GM06990 (cell line): Measurements from ENCODE around the gene CCDC7.

Source experiments
- DNase-seq: peaks from one replicate; pipeline ENCODE4 v3.0.0-alpha.2; 2011; ENCODE audit not compliant: insufficient read length; ENCODE audit errors: extremely low read depth
- H3K27me3 ChIP-seq: replicated peaks from 2 replicates; pipeline ENCODE4 v1.6.0; 2011; ENCODE audit warnings: low read length; ENCODE audit not compliant: control insufficient read depth, insufficient read depth
- H3K36me3 ChIP-seq: 2 replicates; pipeline ENCODE4 v1.5.1; 2011; ENCODE audit warnings: low read length; ENCODE audit not compliant: control insufficient read depth, insufficient read depth
- H3K4me3 ChIP-seq: replicated peaks from 2 replicates; pipeline ENCODE4 v1.5.1; 2011; ENCODE audit warnings: low read depth, mild to moderate bottlenecking, control low read depth, low read length
- TF ChIP-seq, protein P1 (sequence below): IDR thresholded peaks from 2 replicates; pipeline ENCODE4 v1.5.1; 2011; ENCODE audit warnings: low read length, control low read depth, mild to moderate bottlenecking, inconsistent platforms; ENCODE audit not compliant: insufficient read depth, poor library complexity, severe bottlenecking

CCDC7 gene

DNA sequence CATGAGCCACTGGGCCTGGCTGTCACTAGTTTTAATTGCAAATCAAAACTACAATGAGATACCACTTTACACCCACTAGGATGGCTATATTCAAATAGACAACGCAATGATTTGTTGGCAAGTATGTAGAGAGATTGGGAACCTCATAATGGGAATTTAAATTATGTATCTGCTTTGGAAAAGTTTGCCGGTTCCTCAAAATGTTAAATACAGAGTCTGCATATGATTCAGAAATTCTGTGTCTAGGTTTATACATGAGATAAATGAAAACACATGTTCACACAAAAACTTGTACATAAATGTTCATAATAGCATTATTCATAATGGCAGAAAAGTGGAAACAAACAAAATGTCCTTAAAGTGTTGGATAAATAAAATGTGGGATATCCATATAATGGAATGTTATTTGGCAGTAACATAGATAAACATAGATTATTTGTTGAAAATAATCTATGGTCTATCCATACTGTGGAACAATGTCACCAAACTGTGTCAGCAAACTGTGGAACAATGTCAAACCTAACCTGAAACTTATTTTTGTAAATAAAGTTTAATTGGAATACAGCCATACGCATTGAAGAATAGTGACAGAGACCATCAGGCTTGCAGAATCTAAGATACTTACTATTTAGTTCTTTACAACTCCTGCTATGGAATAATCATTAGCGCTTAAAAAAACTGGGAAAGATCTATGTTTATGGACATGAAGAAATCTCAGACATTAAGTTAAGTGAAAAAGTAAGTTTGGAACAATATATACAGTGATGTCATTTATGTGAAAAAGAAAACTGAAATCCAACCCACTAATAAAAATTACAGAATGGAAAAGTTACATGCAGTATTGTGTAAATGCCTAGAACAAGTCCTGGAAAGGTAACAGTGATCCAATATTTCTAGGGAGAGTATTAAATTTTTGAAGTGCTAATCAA lies 70.9 kb downstream of the CCDC7 start:
- DNase-seq = no peak
- TF ChIP-seq, protein P1, sequence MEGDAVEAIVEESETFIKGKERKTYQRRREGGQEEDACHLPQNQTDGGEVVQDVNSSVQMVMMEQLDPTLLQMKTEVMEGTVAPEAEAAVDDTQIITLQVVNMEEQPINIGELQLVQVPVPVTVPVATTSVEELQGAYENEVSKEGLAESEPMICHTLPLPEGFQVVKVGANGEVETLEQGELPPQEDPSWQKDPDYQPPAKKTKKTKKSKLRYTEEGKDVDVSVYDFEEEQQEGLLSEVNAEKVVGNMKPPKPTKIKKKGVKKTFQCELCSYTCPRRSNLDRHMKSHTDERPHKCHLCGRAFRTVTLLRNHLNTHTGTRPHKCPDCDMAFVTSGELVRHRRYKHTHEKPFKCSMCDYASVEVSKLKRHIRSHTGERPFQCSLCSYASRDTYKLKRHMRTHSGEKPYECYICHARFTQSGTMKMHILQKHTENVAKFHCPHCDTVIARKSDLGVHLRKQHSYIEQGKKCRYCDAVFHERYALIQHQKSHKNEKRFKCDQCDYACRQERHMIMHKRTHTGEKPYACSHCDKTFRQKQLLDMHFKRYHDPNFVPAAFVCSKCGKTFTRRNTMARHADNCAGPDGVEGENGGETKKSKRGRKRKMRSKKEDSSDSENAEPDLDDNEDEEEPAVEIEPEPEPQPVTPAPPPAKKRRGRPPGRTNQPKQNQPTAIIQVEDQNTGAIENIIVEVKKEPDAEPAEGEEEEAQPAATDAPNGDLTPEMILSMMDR = no peak
- Histone ChIP-seq H3K36me3 (no peaks in the 10 kb centered on the region), H3K4me3 (no peak overlapping the region), H3K27me3 (no peaks in the 10 kb centered on the region)

DNA sequence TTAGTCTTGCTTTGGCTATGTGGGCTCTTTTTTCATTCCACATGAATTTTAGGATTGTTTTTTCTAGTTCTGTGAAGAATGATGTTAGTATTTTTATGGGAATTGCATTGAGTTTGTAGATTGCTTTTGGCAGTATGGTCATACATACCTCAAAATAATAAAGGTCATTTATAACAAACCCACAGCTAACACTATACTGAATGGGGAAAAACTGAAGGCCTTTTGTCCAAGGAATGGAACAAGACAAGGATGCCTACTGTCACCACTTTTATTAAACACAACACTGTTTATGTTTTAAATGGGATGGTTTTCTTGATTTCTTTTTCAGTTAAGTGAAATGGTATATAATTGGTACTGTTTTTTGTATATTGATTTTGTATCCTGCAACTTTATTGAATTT lies 84.3 kb downstream of the CCDC7 start:
- no peaks in the 10 kb centered on the region for H3K27me3 ChIP-seq
- DNase-seq = no peak
- H3K36me3 ChIP-seq = no peaks in the 10 kb centered on the region
- no peak overlapping the region for H3K4me3 ChIP-seq
- TF ChIP-seq, protein P1 = no peak

DNA sequence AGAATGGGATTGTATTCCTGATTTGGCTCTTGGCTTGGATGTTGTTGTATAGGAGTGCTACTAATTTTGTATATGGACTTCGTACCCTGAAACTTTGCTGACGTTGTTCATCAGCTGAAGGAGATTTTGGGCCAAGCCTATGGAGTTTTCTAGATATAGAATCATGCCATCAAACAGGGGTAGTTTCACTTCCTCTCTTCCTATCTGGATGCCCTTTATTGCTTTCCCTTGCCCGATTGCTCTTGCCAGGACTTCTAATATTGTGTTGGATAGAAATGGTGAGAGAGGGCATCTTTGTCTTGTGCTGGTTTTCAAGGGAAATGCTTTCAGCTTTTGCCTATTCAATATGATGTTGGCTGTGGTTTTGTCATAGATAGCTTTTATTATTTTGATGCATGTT lies 92.3 kb downstream of the CCDC7 start:
- no peak overlapping the region for H3K4me3 ChIP-seq
- TF ChIP-seq, protein P1 = no peak
- no peaks in the 10 kb centered on the region for H3K36me3 ChIP-seq
- no peaks in the 10 kb centered on the region for H3K27me3 ChIP-seq
- no peak for DNase-seq

DNA sequence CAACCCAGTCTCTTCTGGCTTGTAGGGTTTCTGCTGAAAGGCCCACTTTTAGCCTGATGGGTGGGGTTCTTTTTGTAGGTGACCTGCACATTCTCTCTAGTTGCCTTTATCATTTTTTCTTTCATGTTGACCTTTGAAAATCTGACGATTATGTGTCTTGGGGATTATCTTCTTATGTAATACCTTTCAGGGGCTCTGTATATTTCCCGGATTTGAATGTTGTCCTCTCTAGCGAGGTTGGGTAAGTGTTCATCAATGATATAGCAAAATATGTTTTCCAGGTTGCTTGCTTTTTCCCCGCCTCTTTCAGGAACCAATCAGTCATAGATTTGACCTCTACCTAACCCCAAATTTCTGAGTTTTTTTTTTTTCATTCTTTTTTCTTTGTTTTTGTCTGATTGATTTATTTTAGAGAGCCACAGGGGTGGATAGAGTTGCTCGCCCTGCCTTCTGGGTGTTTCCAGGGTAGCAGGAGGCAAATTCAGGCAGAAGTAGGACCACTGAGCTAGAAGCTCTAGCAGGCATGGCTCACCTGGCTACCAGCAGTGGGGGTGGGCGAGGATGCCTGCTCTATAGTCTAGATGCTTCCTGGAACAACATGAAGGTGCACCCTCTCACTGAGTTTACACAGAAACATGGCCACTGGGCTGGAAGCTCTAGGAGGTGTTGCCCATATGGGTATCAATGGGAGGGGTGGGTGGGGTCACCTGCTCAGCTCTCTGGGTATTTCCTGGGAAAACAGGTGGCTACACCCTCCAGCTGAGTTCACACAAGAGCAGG lies 94.9 kb downstream of the CCDC7 start:
- Histone ChIP-seq H3K27me3 (no peaks in the 10 kb centered on the region), H3K4me3 (no peak overlapping the region), H3K36me3 (no peaks in the 10 kb centered on the region)
- no peak for DNase-seq
- TF ChIP-seq, protein P1 = no peak

DNA sequence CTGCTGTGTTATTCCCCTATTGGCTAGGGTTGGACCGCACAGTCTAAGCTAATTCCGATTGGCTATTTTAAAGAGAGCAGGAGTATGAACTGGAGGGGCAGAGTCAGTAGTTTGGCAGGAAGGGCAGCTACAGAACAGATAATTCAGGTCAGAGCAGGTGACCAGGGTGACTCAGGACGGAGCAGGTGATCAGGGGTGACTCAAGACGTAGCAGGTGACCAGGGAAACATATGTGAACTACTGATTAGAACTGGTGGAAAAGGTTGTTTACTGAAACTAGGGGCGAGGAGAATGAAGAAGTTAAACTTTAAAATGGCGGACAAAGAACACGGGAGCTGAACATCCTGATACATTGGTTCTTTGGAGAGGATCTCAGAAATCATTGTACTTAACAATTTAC lies 102.3 kb downstream of the CCDC7 start:
- Histone ChIP-seq H3K27me3 (no peaks in the 10 kb centered on the region), H3K36me3 (no peaks in the 10 kb centered on the region), H3K4me3 (no peak overlapping the region)
- no peak for DNase-seq
- TF ChIP-seq, protein P1 = no peak
